Uterus (tissue), 2 donors: ENCODE data around the gene LGALS4.
A peak's percentile ranks its signal among the peaks of the same experiment; 100 is the strongest.

ENCODE experiments used
- POLR2A ChIP-seq, 2 donors: fragments of 450-650 bp; IDR thresholded peaks; one replicate each; pipeline ENCODE4 v1.6.1; 2016; ENCODE audit warnings: antibody characterized with exemption in 2 of 2, mild to moderate bottlenecking in 1 of 2, moderate library complexity in 1 of 2
- TF ChIP-seq, protein P1 (sequence below), 4 experiments: fragments of 200-600 bp in 2 of 4; fragments of 450-650 bp in 2 of 4; sonication (generic) in 2 of 4; IDR thresholded peaks; one replicate each; pipeline ENCODE4 v1.5.1; 2016 to 2019; ENCODE audit warnings: antibody characterized with exemption in 4 of 4, mild to moderate bottlenecking in 2 of 4, moderate library complexity in 1 of 4

DNA sequence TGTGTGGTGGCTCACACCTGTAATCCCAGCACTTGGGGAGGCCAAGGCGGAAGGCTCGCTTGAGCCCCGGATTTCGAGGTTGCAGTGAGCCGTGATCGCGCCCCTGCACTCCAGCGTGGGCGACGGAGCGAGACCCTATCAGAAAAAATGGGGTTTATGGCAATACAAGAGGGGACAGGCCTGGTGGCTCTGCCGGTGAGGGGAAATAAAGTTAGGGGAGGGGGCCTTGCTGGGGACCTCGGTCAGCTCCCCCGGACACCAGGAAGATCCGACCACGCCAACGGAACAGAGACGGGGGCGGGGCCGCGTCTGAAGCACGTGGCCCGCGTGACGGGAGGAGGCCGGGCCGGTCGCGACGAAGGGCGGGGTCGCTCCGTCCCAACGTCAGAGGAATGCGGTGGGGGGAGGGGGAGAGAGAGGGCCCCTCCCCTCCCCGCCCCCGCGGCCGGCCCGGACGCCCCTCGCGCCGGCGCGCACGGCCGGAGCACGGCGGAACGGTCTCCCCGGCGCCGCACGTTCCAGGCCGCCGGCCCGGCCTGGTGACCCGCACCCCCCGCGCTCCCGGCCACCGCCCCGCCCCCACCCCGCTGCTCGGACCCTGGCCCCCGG lies 39.0 kb upstream of the LGALS4 start:
- TF ChIP-seq, protein P1, sequence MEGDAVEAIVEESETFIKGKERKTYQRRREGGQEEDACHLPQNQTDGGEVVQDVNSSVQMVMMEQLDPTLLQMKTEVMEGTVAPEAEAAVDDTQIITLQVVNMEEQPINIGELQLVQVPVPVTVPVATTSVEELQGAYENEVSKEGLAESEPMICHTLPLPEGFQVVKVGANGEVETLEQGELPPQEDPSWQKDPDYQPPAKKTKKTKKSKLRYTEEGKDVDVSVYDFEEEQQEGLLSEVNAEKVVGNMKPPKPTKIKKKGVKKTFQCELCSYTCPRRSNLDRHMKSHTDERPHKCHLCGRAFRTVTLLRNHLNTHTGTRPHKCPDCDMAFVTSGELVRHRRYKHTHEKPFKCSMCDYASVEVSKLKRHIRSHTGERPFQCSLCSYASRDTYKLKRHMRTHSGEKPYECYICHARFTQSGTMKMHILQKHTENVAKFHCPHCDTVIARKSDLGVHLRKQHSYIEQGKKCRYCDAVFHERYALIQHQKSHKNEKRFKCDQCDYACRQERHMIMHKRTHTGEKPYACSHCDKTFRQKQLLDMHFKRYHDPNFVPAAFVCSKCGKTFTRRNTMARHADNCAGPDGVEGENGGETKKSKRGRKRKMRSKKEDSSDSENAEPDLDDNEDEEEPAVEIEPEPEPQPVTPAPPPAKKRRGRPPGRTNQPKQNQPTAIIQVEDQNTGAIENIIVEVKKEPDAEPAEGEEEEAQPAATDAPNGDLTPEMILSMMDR (IDR thresholded peaks at IDR 0.05) = peak in 1 of 4 experiments; percentile 26
- TF ChIP-seq POLR2A (IDR thresholded peaks at IDR 0.05) = peak; percentile 88 to 91
